ENCODE measurements around the gene RGS3.
"Not testable (repeated sequence)": the region's sequence is repeated elsewhere in the genome, so short reads cannot be mapped to it uniquely, and the experiment has no call there.

RGS3 gene

GRCh38 chr9:113532809-113533190 lies 69.3 kb downstream of the RGS3 start:
- DNase-seq: no peak

- no peak for DNase-seq
Measured at GRCh38 chr9:113533335-113534225, 70.1 kb downstream of the RGS3 start.

GRCh38 chr9:113535756-113536155 lies 72.2 kb downstream of the RGS3 start:
- no peak for DNase-seq

GRCh38 chr9:113536166-113536482 lies 72.6 kb downstream of the RGS3 start:
- no peak for DNase-seq

GRCh38 chr9:113536483-113537228 lies 73.1 kb downstream of the RGS3 start:
- DNase-seq: no peak

- DNase-seq: no peak
Measured at GRCh38 chr9:113537229-113537810, 73.8 kb downstream of the RGS3 start.

- no peak for DNase-seq
Measured at GRCh38 chr9:113538131-113538530, 74.6 kb downstream of the RGS3 start.

GRCh38 chr9:113538701-113539430 lies 75.3 kb downstream of the RGS3 start:
- DNase-seq: no peak

- no peak for DNase-seq
Measured at GRCh38 chr9:113540466-113540865, 76.9 kb downstream of the RGS3 start.

- no peak for DNase-seq
Measured at GRCh38 chr9:113541019-113541900, 77.7 kb downstream of the RGS3 start.

GRCh38 chr9:113542006-113542405 lies 78.5 kb downstream of the RGS3 start:
- no peak for DNase-seq

GRCh38 chr9:113542741-113543140 lies 79.2 kb downstream of the RGS3 start:
- DNase-seq: no peak

GRCh38 chr9:113543296-113543981 lies 79.9 kb downstream of the RGS3 start:
- DNase-seq: no peak

- DNase-seq: no peak
Measured at GRCh38 chr9:113543982-113544303, 80.4 kb downstream of the RGS3 start.

GRCh38 chr9:113545068-113545467 lies 81.5 kb downstream of the RGS3 start:
- no peak for DNase-seq

- no peak for DNase-seq
Measured at GRCh38 chr9:113546566-113546965, 83.0 kb downstream of the RGS3 start.

- no peak for DNase-seq
Measured at GRCh38 chr9:113547501-113547900, 84.0 kb downstream of the RGS3 start.

GRCh38 chr9:113548221-113549041 lies 84.9 kb downstream of the RGS3 start:
- no peak for DNase-seq

- DNase-seq: not testable (repeated sequence)
Measured at GRCh38 chr9:113549892-113550291, 86.4 kb downstream of the RGS3 start.

GRCh38 chr9:113556877-113557593 lies 93.5 kb downstream of the RGS3 start:
- no peak for DNase-seq
